K562 (cell line): ENCODE data around the gene RAB26. TPM values are rescaled to one million over a fixed set of nuclear protein-coding genes. Genes with fewer than 3 reads are reported as not detected.

Experiments used
- ARID1B ChIP-seq: fragments of 450-650 bp; IDR thresholded peaks from 2 replicates; pipeline ENCODE4 v1.6.1; 2016; ENCODE audit warnings: antibody characterized with exemption, mild to moderate bottlenecking, inconsistent platforms
- BCL6 ChIP-seq: fragments of 250-450 bp; sonication (Bioruptor Pico); IDR thresholded peaks from 2 replicates; pipeline ENCODE4 v1.4.0; 2020
- BRD9 ChIP-seq: fragments of 450-650 bp; IDR thresholded peaks from 2 replicates; pipeline ENCODE4 v1.6.1; 2018; ENCODE audit warnings: low read depth; ENCODE audit not compliant: partially characterized antibody
- BRF1 ChIP-seq: IDR thresholded peaks from 3 replicates; pipeline ENCODE4 v1.6.1; 2011; ENCODE audit warnings: borderline replicate concordance, mild to moderate bottlenecking; ENCODE audit not compliant: insufficient read length; ENCODE audit errors: extremely low read depth
- CBX3 ChIP-seq, 2 experiments: IDR thresholded peaks; 1 replicate in 1 of 2; 2 replicates in 1 of 2; pipeline ENCODE4 v1.6.1; 2012; ENCODE audit warnings: inconsistent platforms in 2 of 2, low read length in 2 of 2, borderline replicate concordance in 1 of 2, control low read depth in 1 of 2
- FOXA1 ChIP-seq: fragments of 450-650 bp; IDR thresholded peaks from 2 replicates; pipeline ENCODE4 v1.6.1; 2016; ENCODE audit warnings: mild to moderate bottlenecking, borderline replicate concordance
- HNRNPH1 ChIP-seq: fragments of 200-400 bp; formaldehyde crosslinking; optimal IDR thresholded peaks from 2 replicates; pipeline ENCODE3; 2017; ENCODE audit warnings: low read depth, mild to moderate bottlenecking, low read length, moderate library complexity
- LCOR ChIP-seq: sonication (generic); formaldehyde crosslinking; IDR thresholded peaks from 2 replicates; pipeline ENCODE4 v1.8.0; 2022; ENCODE audit warnings: mild to moderate bottlenecking, missing genetic modification reagents
- MYNN ChIP-seq, 2 experiments: sonication (generic); formaldehyde crosslinking in 1 of 2; IDR thresholded peaks; 2 replicates each; pipeline versions ENCODE4 v1.5.0 to v1.6.1; 2016 to 2020; ENCODE audit warnings: antibody characterized with exemption in 1 of 2, missing genetic modification reagents in 1 of 2
- RCOR1 ChIP-seq, 2 experiments: IDR thresholded peaks; 2 replicates each; pipeline ENCODE4 v1.6.1; 2012; ENCODE audit warnings: low read depth in 2 of 2, low read length in 2 of 2, borderline replicate concordance in 1 of 2, improper control_type of control experiment in 1 of 2
- SMARCB1 ChIP-seq: IDR thresholded peaks from 2 replicates; pipeline ENCODE4 v1.6.1; 2011; ENCODE audit warnings: improper control_type of control experiment, low read depth; ENCODE audit not compliant: insufficient read length
- SP1 ChIP-seq: sonication (generic); formaldehyde crosslinking; IDR thresholded peaks from 2 replicates; pipeline ENCODE4 v1.8.1; 2022; ENCODE audit warnings: mild to moderate bottlenecking, missing genetic modification reagents
- SPI1 ChIP-seq: IDR thresholded peaks from 2 replicates; pipeline ENCODE4 v1.6.1; 2011; ENCODE audit warnings: low read depth, low read length, control low read depth, borderline replicate concordance
- TAF1 ChIP-seq: IDR thresholded peaks from 2 replicates; pipeline ENCODE4 v1.6.1; 2011; ENCODE audit warnings: mild to moderate bottlenecking, low read length, moderate library complexity; ENCODE audit not compliant: insufficient read depth, control insufficient read depth, severe bottlenecking; ENCODE audit errors: extremely low read depth
- TAF15 ChIP-seq: fragments of 200-400 bp; formaldehyde crosslinking; IDR thresholded peaks from 2 replicates; pipeline ENCODE4 v1.6.1; 2017; ENCODE audit warnings: mild to moderate bottlenecking, low read depth, low read length, moderate library complexity
- ZNF12 ChIP-seq: sonication (generic); formaldehyde crosslinking; IDR thresholded peaks from 2 replicates; pipeline ENCODE4 v1.4.0; 2020; ENCODE audit warnings: mild to moderate bottlenecking, missing genetic modification reagents
- ZNF347 ChIP-seq: fragments of 450-650 bp; formaldehyde crosslinking; IDR thresholded peaks from 2 replicates; pipeline ENCODE4 v1.4.0; 2020; ENCODE audit warnings: low read depth, mild to moderate bottlenecking, moderate library complexity
- ZNF696 ChIP-seq: fragments of 250-450 bp; sonication (Bioruptor Pico); conservative IDR thresholded peaks from 2 replicates; pipeline ENCODE4 v1.4.0; 2020; ENCODE audit warnings: mild to moderate bottlenecking, moderate library complexity
- ZNF778 ChIP-seq: fragments of 450-650 bp; formaldehyde crosslinking; IDR thresholded peaks from 2 replicates; pipeline ENCODE4 v1.4.0; 2020; ENCODE audit warnings: mild to moderate bottlenecking, moderate library complexity
- ZNF780A ChIP-seq: fragments of 250-450 bp; sonication (Bioruptor Pico); IDR thresholded peaks from 2 replicates; pipeline ENCODE4 v1.5.0; 2021; ENCODE audit warnings: mild to moderate bottlenecking
- polyA plus RNA-seq, 8 experiments: library from polyadenylated mRNA; depleted of rRNA in 4 of 8; stranded (reverse) in 5 of 8; unstranded in 3 of 8; fragments of >200 nt; fragmentation: Nextera tagmentation in 2 of 8; fragmentation: Illumina TruSeq in 1 of 8; extraction: Ambion mirVana in 2 of 8; extraction: Trizol in 1 of 8; gene quantifications; 2 replicates each; pipeline versions ENCODE4 v1.2.1 to v1.2.3, GENCODE V29; 2011 to 2014; ENCODE audit warnings: inconsistent platforms in 1 of 8, missing spikeins in 1 of 8
- total RNA-seq, 7 experiments: library from RNA; depleted of rRNA in 6 of 7; stranded (reverse); fragments of >200 nt in 6 of 7; fragmentation: Illumina TruSeq in 2 of 7; extraction: Trizol in 2 of 7; gene quantifications; 2 replicates each; pipeline versions ENCODE4 v1.2.1 to v1.2.3, GENCODE V29; 2011 to 2021; ENCODE audit warnings: low replicate concordance in 1 of 7
- TF ChIP-seq, protein P1 (sequence below): fragments of 250-450 bp; sonication (Bioruptor Pico); IDR thresholded peaks from 2 replicates; pipeline ENCODE4 v1.8.0; 2021; ENCODE audit warnings: borderline replicate concordance, mild to moderate bottlenecking, moderate library complexity; ENCODE audit not compliant: poor library complexity, severe bottlenecking
- TF ChIP-seq, protein P2 (sequence below), 2 experiments: fragments of 450-650 bp in 1 of 2; IDR thresholded peaks; 2 replicates each; pipeline ENCODE4 v1.6.1; 2011 to 2017; ENCODE audit warnings: low read depth in 2 of 2, antibody characterized with exemption in 1 of 2, borderline replicate concordance in 1 of 2, low read length in 1 of 2, mild to moderate bottlenecking in 1 of 2, mixed read lengths in 1 of 2; ENCODE audit not compliant: control insufficient read depth in 1 of 2
- TF ChIP-seq, protein P3 (sequence below): sonication (generic); formaldehyde crosslinking; IDR thresholded peaks from 2 replicates; pipeline ENCODE4 v1.5.0; 2020; ENCODE audit warnings: missing genetic modification reagents

Gene RAB26
- total and polyA plus RNA-seq, 9 of the 15 experiments (the other 6 are each of a cell fraction or from before 2014, with no cell fraction given), result 0.25 to 6.1 (median 2.1) TPM

DNA sequence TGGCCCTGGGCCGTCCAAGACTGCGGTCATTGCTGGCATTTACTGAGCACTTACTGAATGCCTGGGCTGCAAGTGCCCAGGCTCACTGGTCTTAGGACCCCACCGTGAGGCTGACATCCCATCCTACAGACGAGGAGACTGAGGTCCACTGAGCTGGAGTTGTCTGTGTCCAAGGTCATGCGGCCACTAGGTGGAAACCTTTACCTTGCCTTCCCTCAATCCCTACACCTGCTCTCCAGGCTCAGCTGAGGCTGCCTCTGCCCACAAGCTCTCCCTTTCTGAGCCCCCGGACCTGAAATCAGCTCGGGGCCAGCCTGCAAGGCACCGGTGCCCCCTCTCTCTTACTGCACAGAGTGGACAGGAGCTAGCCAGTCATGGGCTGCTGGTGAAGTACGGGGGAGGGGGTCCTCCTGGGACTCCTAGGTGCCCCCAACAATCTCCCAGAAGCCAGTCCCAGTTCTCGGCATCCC, 46.5 kb downstream of the RAB26 start (continued):
- TF ChIP-seq BCL6 (CRISPR knock-in tag) (no peak), TAF15 (no peak), MYNN (IDR thresholded peaks at IDR 0.05) (0 out of 2 replicates have a peak, but pooled peaks have one; percentile 23), MYNN (CRISPR knock-in tag; IDR thresholded peaks at IDR 0.05) (no peak), ZNF696 (CRISPR knock-in tag) (no peak), ZNF778 (CRISPR knock-in tag) (no peak), LCOR (CRISPR knock-in tag) (no peak), SP1 (CRISPR knock-in tag) (0 out of 2 replicates have a peak, but pooled peaks have one; percentile 38), ZNF347 (CRISPR knock-in tag) (no peak), SMARCB1 (no peak), ZNF780A (CRISPR knock-in tag) (no peak), ARID1B (no peak), BRF1 (no peak), BRD9 (no peak), RCOR1 (IDR thresholded peaks at IDR 0.05; ENCODE audit: borderline replicate concordance in 1 of 2, low read depth in 2 of 2, low read length in 2 of 2) (peak in 1 of 2 experiments; percentile 87; a peak in 2 of 4 replicates), SPI1 (no peak), TAF1 (no peak), ZNF12 (0 out of 2 replicates have a peak, but pooled peaks have one; percentile 57), FOXA1 (no peak), CBX3 (IDR thresholded peaks at IDR 0.05; ENCODE audit: borderline replicate concordance in 1 of 2, low read length in 2 of 2) (peak in 1 of 2 experiments; percentile 48; a peak in 1 of 3 replicates), HNRNPH1 (no peak)
- TF ChIP-seq, protein P1, sequence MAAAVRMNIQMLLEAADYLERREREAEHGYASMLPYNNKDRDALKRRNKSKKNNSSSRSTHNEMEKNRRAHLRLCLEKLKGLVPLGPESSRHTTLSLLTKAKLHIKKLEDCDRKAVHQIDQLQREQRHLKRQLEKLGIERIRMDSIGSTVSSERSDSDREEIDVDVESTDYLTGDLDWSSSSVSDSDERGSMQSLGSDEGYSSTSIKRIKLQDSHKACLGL (CRISPR knock-in tag), result no peak
- TF ChIP-seq, protein P2, sequence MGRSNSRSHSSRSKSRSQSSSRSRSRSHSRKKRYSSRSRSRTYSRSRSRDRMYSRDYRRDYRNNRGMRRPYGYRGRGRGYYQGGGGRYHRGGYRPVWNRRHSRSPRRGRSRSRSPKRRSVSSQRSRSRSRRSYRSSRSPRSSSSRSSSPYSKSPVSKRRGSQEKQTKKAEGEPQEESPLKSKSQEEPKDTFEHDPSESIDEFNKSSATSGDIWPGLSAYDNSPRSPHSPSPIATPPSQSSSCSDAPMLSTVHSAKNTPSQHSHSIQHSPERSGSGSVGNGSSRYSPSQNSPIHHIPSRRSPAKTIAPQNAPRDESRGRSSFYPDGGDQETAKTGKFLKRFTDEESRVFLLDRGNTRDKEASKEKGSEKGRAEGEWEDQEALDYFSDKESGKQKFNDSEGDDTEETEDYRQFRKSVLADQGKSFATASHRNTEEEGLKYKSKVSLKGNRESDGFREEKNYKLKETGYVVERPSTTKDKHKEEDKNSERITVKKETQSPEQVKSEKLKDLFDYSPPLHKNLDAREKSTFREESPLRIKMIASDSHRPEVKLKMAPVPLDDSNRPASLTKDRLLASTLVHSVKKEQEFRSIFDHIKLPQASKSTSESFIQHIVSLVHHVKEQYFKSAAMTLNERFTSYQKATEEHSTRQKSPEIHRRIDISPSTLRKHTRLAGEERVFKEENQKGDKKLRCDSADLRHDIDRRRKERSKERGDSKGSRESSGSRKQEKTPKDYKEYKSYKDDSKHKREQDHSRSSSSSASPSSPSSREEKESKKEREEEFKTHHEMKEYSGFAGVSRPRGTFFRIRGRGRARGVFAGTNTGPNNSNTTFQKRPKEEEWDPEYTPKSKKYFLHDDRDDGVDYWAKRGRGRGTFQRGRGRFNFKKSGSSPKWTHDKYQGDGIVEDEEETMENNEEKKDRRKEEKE (IDR thresholded peaks at IDR 0.05; ENCODE audit: borderline replicate concordance in 1 of 2, control insufficient read depth in 1 of 2, low read depth in 2 of 2, low read length in 1 of 2), result no peak
- TF ChIP-seq, protein P3, sequence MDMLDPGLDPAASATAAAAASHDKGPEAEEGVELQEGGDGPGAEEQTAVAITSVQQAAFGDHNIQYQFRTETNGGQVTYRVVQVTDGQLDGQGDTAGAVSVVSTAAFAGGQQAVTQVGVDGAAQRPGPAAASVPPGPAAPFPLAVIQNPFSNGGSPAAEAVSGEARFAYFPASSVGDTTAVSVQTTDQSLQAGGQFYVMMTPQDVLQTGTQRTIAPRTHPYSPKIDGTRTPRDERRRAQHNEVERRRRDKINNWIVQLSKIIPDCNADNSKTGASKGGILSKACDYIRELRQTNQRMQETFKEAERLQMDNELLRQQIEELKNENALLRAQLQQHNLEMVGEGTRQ (CRISPR knock-in tag), result no peak
